Measurements from ENCODE around the gene MTHFSD.

Gene MTHFSD

GRCh38 chr16:86584071-86584685 is 29.1 kb upstream of the MTHFSD start:
- DNase-seq (ENCODE audit: low spot score), result no peak

DNA sequence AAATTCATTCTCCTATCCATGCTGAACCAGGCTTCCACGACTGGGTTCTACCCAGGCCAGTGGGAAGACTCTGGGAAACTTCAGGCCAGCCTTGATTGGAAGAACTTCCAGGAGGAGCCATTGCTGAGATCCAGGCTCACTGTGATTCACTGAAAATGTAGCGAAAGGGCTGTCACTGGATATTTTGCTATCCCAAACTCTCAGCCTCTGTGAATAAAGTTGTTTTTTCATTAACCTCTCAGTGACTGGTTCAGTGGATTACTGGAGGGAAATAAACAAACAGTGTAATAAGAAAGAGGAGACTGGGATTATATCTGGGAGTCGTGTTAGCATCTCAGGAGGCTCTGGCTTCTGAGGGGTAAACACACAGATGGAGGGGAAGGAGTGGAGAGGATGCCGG is 26.4 kb upstream of the MTHFSD start:
- no peak for DNase-seq (ENCODE audit: low spot score)

- no peak for DNase-seq (ENCODE audit: low spot score)
Measured at GRCh38 chr16:86580791-86581170, 25.7 kb upstream of the MTHFSD start.

GRCh38 chr16:86580063-86580790 is 25.2 kb upstream of the MTHFSD start:
- DNase-seq (ENCODE audit: low spot score), result no peak

DNA sequence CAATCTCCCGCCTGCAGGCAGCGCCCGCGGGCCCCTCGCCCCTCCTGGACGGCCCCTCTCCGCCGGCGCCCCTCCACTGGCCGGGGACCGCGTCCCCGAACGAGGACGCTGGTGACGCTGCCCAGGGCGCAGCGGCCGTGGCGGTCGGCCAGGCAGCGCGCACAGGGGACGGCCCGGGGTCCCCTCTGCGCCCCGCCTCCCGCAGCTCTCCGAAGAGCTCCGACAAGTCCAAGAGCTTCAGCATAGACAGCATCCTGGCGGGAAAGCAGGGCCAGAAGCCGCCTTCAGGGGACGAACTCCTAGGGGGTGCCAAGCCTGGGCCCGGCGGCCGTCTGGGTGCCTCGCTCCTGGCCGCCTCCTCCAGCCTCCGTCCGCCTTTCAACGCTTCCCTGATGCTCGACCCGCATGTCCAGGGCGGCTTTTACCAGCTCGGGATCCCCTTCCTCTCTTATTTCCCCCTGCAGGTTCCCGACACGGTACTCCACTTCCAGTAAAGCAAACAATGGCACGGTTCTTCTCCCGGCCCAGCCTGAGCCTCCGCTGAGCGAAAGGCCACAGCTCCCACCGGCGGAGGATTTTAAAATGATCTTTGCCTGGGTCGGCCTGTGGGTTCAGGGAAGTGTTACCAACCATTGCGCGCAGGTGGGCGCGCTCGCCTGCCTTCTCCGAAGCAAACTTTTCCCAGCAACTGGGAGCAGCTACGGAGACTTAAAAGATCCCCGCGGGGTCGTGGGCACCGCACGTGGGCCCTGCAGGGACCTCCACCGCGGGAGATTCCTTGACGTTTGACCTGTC is 24.4 kb upstream of the MTHFSD start:
- no peak for DNase-seq (ENCODE audit: low spot score)

DNA sequence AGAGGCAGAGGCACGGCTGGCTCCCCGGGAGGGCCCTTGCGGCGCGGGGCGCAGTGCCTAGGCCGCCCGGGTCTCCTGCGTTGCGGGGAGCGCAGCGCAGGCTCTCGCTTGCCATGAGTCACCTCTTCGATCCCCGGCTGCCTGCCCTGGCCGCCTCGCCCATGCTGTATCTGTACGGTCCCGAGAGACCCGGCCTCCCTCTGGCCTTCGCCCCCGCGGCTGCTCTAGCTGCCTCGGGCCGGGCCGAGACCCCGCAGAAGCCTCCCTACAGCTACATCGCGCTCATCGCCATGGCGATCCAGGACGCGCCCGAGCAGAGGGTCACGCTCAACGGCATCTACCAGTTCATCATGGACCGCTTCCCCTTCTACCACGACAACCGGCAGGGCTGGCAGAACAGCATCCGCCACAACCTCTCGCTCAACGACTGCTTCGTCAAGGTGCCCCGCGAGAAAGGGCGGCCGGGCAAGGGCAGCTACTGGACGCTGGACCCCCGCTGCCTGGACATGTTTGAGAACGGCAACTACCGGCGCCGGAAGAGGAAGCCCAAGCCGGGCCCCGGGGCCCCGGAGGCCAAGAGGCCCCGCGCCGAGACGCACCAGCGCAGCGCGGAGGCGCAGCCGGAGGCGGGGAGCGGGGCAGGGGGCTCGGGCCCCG is 23.7 kb upstream of the MTHFSD start:
- no peak for DNase-seq (ENCODE audit: low spot score)

DNA sequence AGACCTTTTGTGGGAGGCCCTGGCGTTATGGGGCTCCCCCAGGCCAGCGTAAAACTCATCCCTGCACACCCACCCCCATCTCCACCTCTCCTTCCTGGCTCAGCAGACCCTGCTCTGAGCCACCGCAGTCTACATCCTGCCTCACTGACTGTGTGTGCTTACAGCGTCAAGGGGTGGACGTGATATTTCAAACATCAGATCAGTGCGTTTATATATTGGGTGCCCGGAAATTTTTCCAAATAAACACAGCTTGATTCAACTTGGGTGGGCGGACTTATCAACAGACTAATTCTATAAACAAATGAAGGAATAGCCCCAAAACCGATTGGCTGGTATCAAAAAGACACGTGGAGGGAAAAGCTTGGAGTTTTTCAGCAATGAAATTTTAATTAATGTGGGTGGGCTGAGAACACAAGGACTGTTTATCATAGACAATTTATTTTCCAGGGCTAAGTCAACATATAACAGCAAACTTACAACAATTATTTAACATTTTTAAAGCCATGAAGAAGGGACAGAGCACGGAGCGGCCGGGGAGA is 23.1 kb upstream of the MTHFSD start, which contains the start of gene FOXL1:
Gene FOXL1 (plus strand): TSS at position 489 of the 539 bp plus-strand sequence. CDS start 175 bp downstream, outside the sequence.
- no peak for DNase-seq (ENCODE audit: low spot score)

DNA sequence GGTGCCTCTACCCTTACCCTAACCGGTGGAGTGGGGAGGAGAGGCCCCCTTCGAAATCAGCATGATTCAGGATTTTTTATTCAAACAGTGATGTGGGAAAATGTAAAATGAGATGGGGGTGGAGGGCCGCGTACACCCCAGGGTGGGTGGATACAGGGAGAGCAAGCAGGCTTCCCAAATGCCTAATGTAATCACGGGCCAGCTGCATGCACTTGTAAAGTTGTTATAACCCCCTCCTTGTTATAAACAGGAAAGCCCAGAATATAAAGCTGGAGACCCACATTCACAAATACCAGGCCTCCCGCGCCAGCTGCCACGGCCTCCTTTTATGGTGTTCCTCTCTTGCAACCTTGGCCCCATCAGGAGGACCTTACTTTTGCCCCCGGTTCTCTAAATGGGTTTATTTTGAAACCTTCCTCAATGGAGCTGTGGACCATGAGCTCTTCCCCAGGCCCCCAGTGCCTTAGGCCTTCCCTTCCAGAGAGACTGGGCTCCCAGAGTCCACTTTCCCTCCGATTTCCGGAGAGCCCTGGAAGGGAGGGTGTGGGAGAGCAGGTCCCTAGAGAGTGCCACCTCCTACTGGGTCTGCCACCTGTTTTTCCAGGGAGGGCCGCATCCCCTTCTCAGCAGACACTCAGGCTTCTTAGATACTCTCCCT is 22.4 kb upstream of the MTHFSD start:
- DNase-seq (ENCODE audit: low spot score), result no peak

- DNase-seq (ENCODE audit: low spot score), result no peak
Measured at GRCh38 chr16:86576591-86577313, 21.7 kb upstream of the MTHFSD start.

DNA sequence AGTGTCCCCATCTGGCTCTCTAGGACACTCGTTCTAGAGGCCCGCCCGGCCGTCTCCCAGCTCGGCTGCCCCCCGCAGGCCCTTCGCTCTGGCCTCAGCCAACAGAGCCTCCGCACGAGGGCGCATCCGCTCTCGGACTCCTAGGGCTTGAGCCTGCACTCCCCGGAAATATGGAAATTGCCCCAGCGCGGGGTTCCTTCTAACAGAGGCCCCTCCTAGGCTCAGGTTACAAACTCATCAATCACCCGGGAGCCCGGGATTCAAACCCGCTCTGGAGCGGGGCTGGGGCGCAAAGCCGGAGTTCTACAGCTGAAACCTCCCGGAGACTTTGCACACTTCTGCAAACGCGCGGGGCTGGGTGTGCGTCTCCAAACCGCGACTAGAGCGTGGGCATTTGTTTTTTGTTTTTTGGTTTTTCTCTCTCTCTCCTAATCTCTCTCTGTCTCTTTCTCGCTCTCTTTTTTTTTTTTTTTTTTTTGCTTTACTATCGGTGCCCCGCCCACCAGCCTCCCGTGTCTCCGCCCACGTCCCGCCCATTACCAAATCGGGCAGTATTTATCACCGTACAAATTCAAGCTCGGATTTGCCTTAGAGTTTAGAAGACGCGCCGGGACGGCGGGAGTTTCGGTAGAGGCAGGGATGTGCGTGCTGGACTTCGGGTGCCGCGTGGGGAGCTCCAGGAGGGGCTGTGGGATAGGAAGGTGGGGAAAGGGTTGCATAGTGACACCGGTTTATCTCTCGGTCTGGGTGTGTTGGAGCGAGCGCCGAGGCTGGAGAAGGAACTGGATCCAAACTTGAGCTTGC is 20.9 kb upstream of the MTHFSD start:
- peak; percentile 72 for DNase-seq (ENCODE audit: low spot score)

GRCh38 chr16:86575095-86575685 is 20.2 kb upstream of the MTHFSD start:
- DNase-seq (ENCODE audit: low spot score), result no peak

- DNase-seq (ENCODE audit: low spot score), result no peak
Measured at GRCh38 chr16:86574646-86575045, 19.6 kb upstream of the MTHFSD start.

DNA sequence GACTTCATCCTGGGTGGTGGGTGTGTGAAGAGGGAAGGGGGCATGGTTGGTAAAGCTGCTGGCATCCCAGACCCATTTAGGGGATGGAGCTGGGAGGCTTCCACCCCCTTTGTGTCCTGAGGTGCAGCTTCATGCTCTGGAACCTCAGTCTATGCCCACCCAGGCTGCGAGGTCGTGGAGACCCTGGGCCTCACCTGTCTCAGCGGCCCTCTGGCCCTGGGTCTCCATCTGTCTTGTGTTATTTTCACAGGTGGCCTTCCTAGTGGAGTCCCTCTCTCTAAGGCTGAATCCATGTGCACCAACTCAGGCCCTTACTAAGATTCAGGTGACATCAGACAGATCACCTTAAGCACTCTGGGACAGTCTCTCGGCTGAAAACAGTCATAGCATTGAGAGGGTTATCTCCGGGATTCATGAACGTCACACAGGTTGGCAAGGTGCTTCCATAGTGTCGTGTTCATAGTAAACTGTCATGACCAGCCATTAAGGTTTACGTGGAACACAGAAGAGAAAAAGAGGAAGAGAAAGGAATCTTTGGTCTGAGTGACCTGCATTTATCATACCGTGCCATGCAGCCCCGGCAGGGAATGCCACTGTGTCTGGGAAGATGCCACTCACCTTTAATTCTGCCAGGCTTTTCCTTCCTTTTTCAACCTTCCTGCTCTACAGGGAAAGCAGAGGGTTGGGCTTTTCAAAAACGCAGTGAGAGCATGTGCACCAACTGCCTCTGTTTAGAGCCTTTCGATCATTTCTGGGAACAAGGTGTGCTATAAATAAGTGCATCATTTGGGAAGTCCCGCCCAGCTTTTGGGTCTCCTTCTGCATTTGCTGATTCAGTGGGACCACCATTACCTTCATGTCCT is 18.8 kb upstream of the MTHFSD start:
- DNase-seq (ENCODE audit: low spot score), result no peak

- DNase-seq (ENCODE audit: low spot score), result peak; percentile 36
Measured at GRCh38 chr16:86573215-86573614, 18.2 kb upstream of the MTHFSD start.

DNA sequence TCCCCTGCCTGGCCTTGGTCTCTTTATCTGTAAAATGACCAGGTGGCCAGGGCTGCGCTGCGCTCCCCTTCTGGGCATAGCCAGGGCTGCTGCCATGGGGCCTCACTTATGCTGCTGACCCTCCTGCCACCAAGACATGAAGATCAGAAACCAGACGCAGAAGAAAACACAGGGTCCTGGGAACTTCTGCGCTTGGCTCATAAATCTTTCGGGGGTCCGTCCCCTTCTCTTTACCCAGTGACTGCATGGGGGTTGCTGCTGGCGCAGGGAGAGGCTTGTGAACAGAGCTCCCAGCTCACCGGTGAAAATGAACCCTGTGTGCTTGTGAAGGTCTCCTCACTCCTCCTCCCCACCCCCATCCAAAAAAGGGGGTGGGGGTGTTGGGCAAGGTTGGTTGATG is 17.6 kb upstream of the MTHFSD start:
- DNase-seq (ENCODE audit: low spot score), result no peak

GRCh38 chr16:86572041-86572521 is 17.0 kb upstream of the MTHFSD start:
- no peak for DNase-seq (ENCODE audit: low spot score)

DNA sequence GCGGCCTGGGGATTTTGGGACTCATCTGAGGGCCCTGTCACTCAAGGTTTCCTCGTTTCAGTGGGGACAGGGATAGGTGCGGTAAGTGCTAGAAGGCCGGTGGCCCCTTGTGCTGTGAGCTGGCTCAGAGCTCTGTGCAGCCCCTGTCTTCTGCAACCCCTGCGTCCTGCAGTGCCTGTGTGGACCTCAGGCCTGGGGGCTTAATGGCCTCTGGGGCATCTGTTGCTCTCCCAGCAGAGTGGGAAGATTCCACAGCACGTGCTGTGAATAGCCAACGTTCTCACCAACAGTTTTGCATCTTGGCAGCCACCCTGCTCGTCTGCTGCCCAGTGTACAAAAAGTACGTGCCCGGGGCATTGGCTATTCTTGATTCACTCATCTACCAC is 16.5 kb upstream of the MTHFSD start:
- DNase-seq (ENCODE audit: low spot score), result no peak

All from cerebellar cortex (tissue), 1 donor.